IMR-90 (cell line): Measurements from ENCODE around the gene HINT2. TPM values are rescaled to one million over a fixed set of nuclear protein-coding genes. Genes with fewer than 3 reads are reported as not detected.

ENCODE experiments used
- ATAC-seq: fragments of 200-7000 bp; cut with Tn5 transposase; 2 replicates; pipeline ENCODE4 v1.9.1; 2020; ENCODE audit warnings: low read depth, mild to moderate bottlenecking, moderate library complexity
- BruUV-seq: library from RNA; stranded (reverse); fragments of 400-500 nt; replicated peaks from 2 replicates; lab custom pipeline; 2021; lab: Mats Ljungman, UMichigan
- CTCF ChIA-PET: fragments of 300-600 bp; formaldehyde crosslinking; extraction: SDS; loops from one replicate; lab custom pipeline; 2021; ENCODE audit warnings: antibody characterized with exemption; lab: Yijun Ruan, JAX
- POLR2A ChIA-PET: fragments of 300-600 bp; sonication (Branson Sonifier 250); formaldehyde crosslinking; loops from one replicate; lab custom pipeline; 2022; ENCODE audit warnings: antibody characterized with exemption; ENCODE audit not compliant: unreplicated experiment; lab: Charles Lee
- DNase-seq: peaks from one replicate; pipeline ENCODE4 v3.0.0; 2013
- H2AFZ ChIP-seq: replicated peaks from 2 replicates; pipeline ENCODE3; 2013; ENCODE audit warnings: low read length, mild to moderate bottlenecking; ENCODE audit not compliant: poor library complexity
- H2AK5ac ChIP-seq: 2 replicates; pipeline ENCODE4 v1.6.1; 2013; ENCODE audit warnings: low read depth, low read length, inconsistent platforms
- H2AK9ac ChIP-seq: replicated peaks from 2 replicates; pipeline ENCODE3; 2013; ENCODE audit warnings: mild to moderate bottlenecking, low read depth, low read length, moderate library complexity; ENCODE audit not compliant: poor library complexity
- H2BK120ac ChIP-seq: 2 replicates; pipeline ENCODE4 v1.6.1; 2013; ENCODE audit warnings: low read depth, low read length, inconsistent platforms
- H2BK15ac ChIP-seq: 3 replicates; pipeline ENCODE4 v1.6.1; 2013; ENCODE audit warnings: low read depth, low read length, inconsistent platforms
- H2BK20ac ChIP-seq: 2 replicates; pipeline ENCODE4 v1.6.1; 2013; ENCODE audit warnings: low read depth, mild to moderate bottlenecking, inconsistent platforms, low read length, moderate library complexity
- H2BK5ac ChIP-seq: 2 replicates; pipeline ENCODE4 v1.6.1; 2013; ENCODE audit warnings: mild to moderate bottlenecking, low read depth, low read length, inconsistent platforms; ENCODE audit not compliant: poor library complexity, severe bottlenecking
- H3K14ac ChIP-seq: replicated peaks from 2 replicates; pipeline ENCODE4 v1.6.1; 2013; ENCODE audit warnings: low read depth, low read length, inconsistent platforms
- H3K18ac ChIP-seq: 2 replicates; pipeline ENCODE4 v1.6.1; 2013; ENCODE audit warnings: low read depth, low read length, control low read depth
- H3K23ac ChIP-seq: 2 replicates; pipeline ENCODE4 v1.6.1; 2013; ENCODE audit warnings: low read depth, low read length, inconsistent platforms
- H3K27ac ChIP-seq: 2 replicates; pipeline ENCODE4 v1.5.1; 2013; ENCODE audit warnings: mild to moderate bottlenecking, control low read depth, low read length; ENCODE audit not compliant: insufficient read depth
- H3K27me3 ChIP-seq: 2 replicates; pipeline ENCODE4 v1.6.1; 2013; ENCODE audit warnings: low read length; ENCODE audit not compliant: control insufficient read depth, insufficient read depth
- H3K36me3 ChIP-seq: 2 replicates; pipeline ENCODE4 v1.6.1; 2013; ENCODE audit warnings: low read length, mixed read lengths; ENCODE audit not compliant: control insufficient read depth, insufficient read depth
- H3K4ac ChIP-seq: 2 replicates; pipeline ENCODE4 v1.6.1; 2013; ENCODE audit warnings: low read depth, low read length, inconsistent platforms
- H3K4me1 ChIP-seq: 2 replicates; pipeline ENCODE4 v1.6.1; 2013; ENCODE audit warnings: low read length, mixed read lengths; ENCODE audit not compliant: control insufficient read depth, insufficient read depth
- H3K4me2 ChIP-seq: 2 replicates; pipeline ENCODE4 v1.6.1; 2013; ENCODE audit warnings: low read depth, mild to moderate bottlenecking, control low read depth, low read length, moderate library complexity
- H3K4me3 ChIP-seq: 2 replicates; pipeline ENCODE4 v1.5.1; 2013; ENCODE audit warnings: low read depth, mild to moderate bottlenecking, control low read depth, low read length, moderate library complexity; ENCODE audit not compliant: insufficient read depth
- H3K56ac ChIP-seq: 2 replicates; pipeline ENCODE4 v1.6.1; 2013; ENCODE audit warnings: low read length, inconsistent platforms; ENCODE audit not compliant: insufficient read depth; ENCODE audit errors: extremely low read depth
- H3K79me1 ChIP-seq, 2 experiments: 2 replicates each; pipeline ENCODE4 v1.6.1; 2013; ENCODE audit warnings: low read length in 2 of 2, inconsistent platforms in 1 of 2, low read depth in 1 of 2
- H3K9ac ChIP-seq: 2 replicates; pipeline ENCODE4 v1.6.1; 2013; ENCODE audit warnings: low read depth, low read length, control low read depth
- H3K9me1 ChIP-seq: 2 replicates; pipeline ENCODE4 v1.6.1; 2013; ENCODE audit warnings: low read length, inconsistent platforms; ENCODE audit not compliant: insufficient read depth
- H3K9me3 ChIP-seq: 2 replicates; pipeline ENCODE4 v1.6.1; 2013; ENCODE audit warnings: low read length; ENCODE audit not compliant: control insufficient read depth, insufficient read depth
- H4K20me1 ChIP-seq: 2 replicates; pipeline ENCODE4 v1.6.1; 2013; ENCODE audit warnings: low read length, inconsistent platforms; ENCODE audit not compliant: insufficient read depth
- H4K5ac ChIP-seq: 2 replicates; pipeline ENCODE4 v1.6.1; 2013; ENCODE audit warnings: mild to moderate bottlenecking, low read depth, low read length, control low read depth
- H4K8ac ChIP-seq, 2 experiments: 2 replicates each; pipeline ENCODE4 v1.6.1; 2013; ENCODE audit warnings: low read depth in 2 of 2, low read length in 2 of 2, control low read depth in 1 of 2, inconsistent platforms in 1 of 2
- H4K91ac ChIP-seq: 2 replicates; pipeline ENCODE4 v1.6.1; 2013; ENCODE audit warnings: low read depth, low read length, inconsistent platforms; ENCODE audit not compliant: insufficient read depth
- BHLHE40 ChIP-seq: fragments of 150-350 bp; IDR thresholded peaks from 2 replicates; pipeline ENCODE4 v1.6.1; 2016; ENCODE audit warnings: mild to moderate bottlenecking, low read depth, low read length
- MAFK ChIP-seq: IDR thresholded peaks from 2 replicates; pipeline ENCODE4 v1.6.1; 2012; ENCODE audit warnings: low read depth, low read length, improper control_type of control experiment
- MXI1 ChIP-seq: IDR thresholded peaks from 2 replicates; pipeline ENCODE4 v1.6.1; 2012; ENCODE audit warnings: low read depth, mild to moderate bottlenecking, low read length, moderate library complexity, borderline replicate concordance
- NFE2L2 ChIP-seq: fragments of 150-350 bp; IDR thresholded peaks from 2 replicates; pipeline ENCODE4 v1.6.1; 2016; ENCODE audit warnings: low read depth, mild to moderate bottlenecking, low read length
- RAD21 ChIP-seq: IDR thresholded peaks from 2 replicates; pipeline ENCODE4 v1.6.1; 2012; ENCODE audit warnings: low read length, improper control_type of control experiment
- WGBS, 2 experiments: methylation state at CpG; one replicate each; pipeline versions ENCODE4 v1.1.5 to v1.1.7; 2013; ENCODE audit warnings: missing lambda C conversion rate in 2 of 2; ENCODE audit not compliant: insufficient read length in 1 of 2; ENCODE audit errors: extremely low coverage in 2 of 2; 5-methylcytosine and 5-hydroxymethylcytosine counted together
- dilution Hi-C: fragments of 300-500 bp; cut with HindIII; formaldehyde crosslinking; loops from one replicate; pipeline ENCODE4 v1.14.3; 2018; ENCODE audit warnings: low sequenced_read_pairs; ENCODE audit not compliant: unreplicated experiment
- in situ Hi-C: fragments of 300-500 bp; cut with MboI; formaldehyde crosslinking; loops from 3 replicates; pipeline ENCODE4 v1.14.3; 2019; ENCODE audit warnings: low sequenced_read_pairs, inconsistent platforms, mixed read lengths
- intact Hi-C: fragments of 100-400 bp; cut with micrococcal nuclease; formaldehyde crosslinking; loops from 2 replicates; pipeline ENCODE4 v1.10.0; 2022
- polyA plus RNA-seq, 3 experiments: library from polyadenylated mRNA; depleted of rRNA; stranded (reverse); fragments of >200 nt; gene quantifications; 2 replicates each; pipeline ENCODE4 v1.2.3, GENCODE V29; 2012; ENCODE audit warnings: low replicate concordance in 1 of 3
- total RNA-seq: library from RNA; depleted of rRNA; stranded (reverse); fragments of >200 nt; gene quantifications from 2 replicates; pipeline ENCODE4 v1.2.3, GENCODE V29; 2012
- TF ChIP-seq, protein P1 (sequence below): fragments of 150-350 bp; IDR thresholded peaks from 2 replicates; pipeline ENCODE4 v1.6.1; 2017; ENCODE audit warnings: mild to moderate bottlenecking, antibody characterized with exemption, low read length, low read depth

HINT2 gene
- total and polyA plus RNA-seq, 2 of the 4 experiments (the other 2 are of a cell fraction) = 7.5 to 20.6 TPM

DNA sequence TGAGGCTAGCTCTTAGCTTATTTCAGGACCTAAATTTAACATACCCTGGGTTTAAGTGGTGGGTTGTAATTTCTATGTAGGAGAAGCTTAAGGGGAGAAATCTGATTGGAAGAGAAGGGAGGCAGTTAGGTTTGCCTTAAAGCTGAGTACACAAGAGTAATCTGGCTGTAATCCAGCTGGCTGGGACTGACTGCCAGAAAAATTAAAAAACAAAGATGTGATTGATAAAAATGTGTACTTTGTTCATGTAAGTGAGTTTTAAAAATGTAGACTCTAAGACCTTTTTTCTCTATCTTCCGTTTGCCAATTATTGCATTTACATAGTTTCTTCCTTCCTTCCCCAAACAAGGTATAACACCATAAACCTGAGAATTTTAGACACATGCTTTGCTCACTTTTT is 43.3 kb downstream of the HINT2 start:
- Histone ChIP-seq H3K4ac (no peak overlapping the region), H2BK120ac (no peak overlapping the region), H3K27me3 (peaks cover 28% of the 10 kb centered on the region), H2AK9ac (no peak overlapping the region), H3K23ac (no peak overlapping the region), H4K91ac (no peak overlapping the region), H3K56ac (no peak overlapping the region), H3K4me2 (no peak overlapping the region), H3K27ac (no peak overlapping the region), H4K8ac (no peak overlapping the region), H3K14ac (no peak overlapping the region), H3K36me3 (no peaks in the 10 kb centered on the region), H2AK5ac (no peak overlapping the region), H3K79me1 (no peaks in the 10 kb centered on the region), H3K18ac (no peak overlapping the region), H3K4me1 (peaks cover 1% of the 10 kb centered on the region; the same call in 1 of the 2 replicates), H2AFZ (no peak overlapping the region), H3K4me3 (no peak overlapping the region), H3K9me3 (no peaks in the 10 kb centered on the region), H2BK5ac (no peak overlapping the region), H4K5ac (no peak overlapping the region), H3K9me1 (no peaks in the 10 kb centered on the region), H4K20me1 (no peaks in the 10 kb centered on the region), H2BK15ac (no peak overlapping the region), H3K9ac (no peak overlapping the region), H2BK20ac (no peak overlapping the region)
- ATAC-seq (peak; percentile 32; the same call in 1 of the 2 replicates), DNase-seq (no peak)
- ChIA-PET POLR2A (no interaction called here), CTCF (interaction anchor here (1.0 kb wide), 1 partner anchor 18 kb away, joined by 3 read pairs; no protein-coding TSS in a partner anchor)
- dilution Hi-C loops = no loop called here
- no TSS peak for BruUV-seq
- intact Hi-C loops = no loop called here
- WGBS, 2 experiments = no CpG with 5 or more reads among the region's 1 CpG
- in situ Hi-C loops = no loop called here
- TF ChIP-seq MAFK (no peak), NFE2L2 (no peak), RAD21 (no peak), BHLHE40 (no peak), MXI1 (no peak)
- TF ChIP-seq, protein P1, sequence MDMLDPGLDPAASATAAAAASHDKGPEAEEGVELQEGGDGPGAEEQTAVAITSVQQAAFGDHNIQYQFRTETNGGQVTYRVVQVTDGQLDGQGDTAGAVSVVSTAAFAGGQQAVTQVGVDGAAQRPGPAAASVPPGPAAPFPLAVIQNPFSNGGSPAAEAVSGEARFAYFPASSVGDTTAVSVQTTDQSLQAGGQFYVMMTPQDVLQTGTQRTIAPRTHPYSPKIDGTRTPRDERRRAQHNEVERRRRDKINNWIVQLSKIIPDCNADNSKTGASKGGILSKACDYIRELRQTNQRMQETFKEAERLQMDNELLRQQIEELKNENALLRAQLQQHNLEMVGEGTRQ = no peak
